GM13977 (cell line): ENCODE data around the gene WFDC5.
A peak's percentile ranks its signal among the peaks of the same experiment; 100 is the strongest.
"Not testable (repeated sequence)": the region's sequence is repeated elsewhere in the genome, so short reads cannot be mapped to it uniquely, and the experiment has no call there.

Source experiments
- DNase-seq: peaks from one replicate; pipeline ENCODE4 v3.0.0; 2012; ENCODE audit warnings: low spot score
- in situ Hi-C: fragments of 300-500 bp; cut with MboI; formaldehyde crosslinking; loops from one replicate; pipeline ENCODE4 v1.12.0; 2022; ENCODE audit warnings: low sequenced_read_pairs, low pct_unique_long_range_greater_than_20kb, mixed read lengths, inconsistent platforms; ENCODE audit not compliant: unreplicated experiment
- TF ChIP-seq, protein P1 (sequence below): IDR thresholded peaks from 2 replicates; pipeline ENCODE4 v1.5.1; 2012; ENCODE audit warnings: mild to moderate bottlenecking, control low read depth; ENCODE audit not compliant: insufficient read depth; ENCODE audit errors: extremely low read depth, missing control alignments

Gene WFDC5

GRCh38 chr20:45153147-45153546 lies 38.2 kb upstream of the WFDC5 start:
- in situ Hi-C loops: no loop called here
- no peak for DNase-seq
- TF ChIP-seq, protein P1, sequence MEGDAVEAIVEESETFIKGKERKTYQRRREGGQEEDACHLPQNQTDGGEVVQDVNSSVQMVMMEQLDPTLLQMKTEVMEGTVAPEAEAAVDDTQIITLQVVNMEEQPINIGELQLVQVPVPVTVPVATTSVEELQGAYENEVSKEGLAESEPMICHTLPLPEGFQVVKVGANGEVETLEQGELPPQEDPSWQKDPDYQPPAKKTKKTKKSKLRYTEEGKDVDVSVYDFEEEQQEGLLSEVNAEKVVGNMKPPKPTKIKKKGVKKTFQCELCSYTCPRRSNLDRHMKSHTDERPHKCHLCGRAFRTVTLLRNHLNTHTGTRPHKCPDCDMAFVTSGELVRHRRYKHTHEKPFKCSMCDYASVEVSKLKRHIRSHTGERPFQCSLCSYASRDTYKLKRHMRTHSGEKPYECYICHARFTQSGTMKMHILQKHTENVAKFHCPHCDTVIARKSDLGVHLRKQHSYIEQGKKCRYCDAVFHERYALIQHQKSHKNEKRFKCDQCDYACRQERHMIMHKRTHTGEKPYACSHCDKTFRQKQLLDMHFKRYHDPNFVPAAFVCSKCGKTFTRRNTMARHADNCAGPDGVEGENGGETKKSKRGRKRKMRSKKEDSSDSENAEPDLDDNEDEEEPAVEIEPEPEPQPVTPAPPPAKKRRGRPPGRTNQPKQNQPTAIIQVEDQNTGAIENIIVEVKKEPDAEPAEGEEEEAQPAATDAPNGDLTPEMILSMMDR: no peak

DNA sequence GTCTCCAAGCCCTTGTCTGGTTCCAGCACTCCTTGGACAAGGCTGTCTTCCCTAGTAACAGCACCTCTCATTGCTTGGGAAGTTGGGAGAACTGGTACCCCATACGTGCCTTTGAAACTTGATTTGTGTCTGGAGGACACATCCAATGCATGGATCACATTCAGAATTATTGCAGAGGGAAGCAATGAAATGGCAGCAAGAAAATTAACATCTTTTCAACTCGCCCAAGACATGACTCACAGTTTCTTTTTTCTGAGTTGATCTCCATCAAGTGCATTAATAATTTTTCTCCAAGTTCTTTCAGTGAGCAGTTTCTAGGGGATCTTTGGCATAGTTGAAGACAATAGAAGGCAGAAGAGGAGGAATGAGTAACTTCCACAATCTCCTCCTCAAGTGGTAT lies 37.4 kb upstream of the WFDC5 start:
- no peak for DNase-seq
- in situ Hi-C loops: no loop called here

GRCh38 chr20:45149062-45149461 lies 34.1 kb upstream of the WFDC5 start:
- no peak for DNase-seq
- TF ChIP-seq, protein P1: no peak
- in situ Hi-C loops: no loop called here

More for the DNA sequence above, 37.4 kb upstream of the WFDC5 start:
- TF ChIP-seq, protein P1: no peak

DNA sequence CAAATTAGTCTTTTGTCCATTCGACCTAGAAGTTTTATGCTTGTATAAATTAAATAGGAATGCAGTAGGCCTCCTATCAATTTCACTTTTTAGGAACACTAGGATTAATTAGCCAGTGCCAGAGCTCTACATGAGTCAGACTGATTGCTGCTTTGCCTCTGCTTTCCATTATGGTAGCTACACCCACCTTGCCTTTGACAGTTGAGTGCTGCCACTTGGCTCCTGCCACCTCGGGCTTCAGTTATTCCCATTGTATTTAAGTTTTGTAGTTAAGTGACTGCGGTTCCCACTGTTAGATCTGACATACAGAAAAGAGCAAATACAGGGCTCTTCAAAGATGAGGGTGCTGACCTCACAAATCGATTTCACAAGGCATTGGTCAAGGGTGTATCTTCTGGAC lies 25.9 kb upstream of the WFDC5 start:
- DNase-seq: no peak
- in situ Hi-C loops: no loop called here
- TF ChIP-seq, protein P1: no peak

- in situ Hi-C loops, DNase-seq: not testable (repeated sequence)
Measured at GRCh38 chr20:45139733-45140375, 24.9 kb upstream of the WFDC5 start.

DNA sequence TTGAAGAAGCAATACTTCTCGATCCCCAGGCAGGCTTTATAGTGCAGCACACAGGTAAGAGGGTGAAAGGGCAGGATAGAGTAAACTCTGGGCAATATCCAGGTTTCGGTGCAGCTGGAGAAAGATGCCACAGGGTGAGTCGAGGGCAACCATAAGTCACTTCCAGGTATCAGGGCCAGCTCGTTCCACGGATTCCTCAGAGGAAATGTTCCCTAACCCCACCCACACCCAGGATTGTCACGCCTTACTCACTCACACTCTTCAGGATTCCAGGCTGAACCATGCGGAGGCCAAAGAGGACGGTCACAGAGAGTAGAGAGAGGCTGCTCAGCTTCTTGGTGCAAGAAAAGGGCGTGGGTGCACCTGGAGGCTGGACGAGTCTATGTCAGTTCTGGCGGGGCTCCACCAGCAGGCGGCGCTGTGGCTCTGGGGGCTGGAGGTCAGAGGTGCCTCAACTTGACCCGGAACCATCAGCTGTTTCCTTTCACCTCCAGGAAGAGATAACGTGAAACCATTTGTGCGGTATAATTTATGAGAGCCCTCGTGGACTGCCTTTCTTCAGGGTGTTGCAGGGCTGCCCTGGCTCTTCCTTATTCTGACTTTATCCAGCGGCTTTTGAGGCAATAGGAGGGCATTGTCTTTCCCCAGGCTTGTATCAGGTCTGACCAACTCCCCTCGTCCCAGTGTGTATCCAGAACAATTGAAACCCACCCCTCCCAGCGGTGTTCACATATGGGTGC lies 23.8 kb upstream of the WFDC5 start:
- in situ Hi-C loops: no loop called here
- DNase-seq: peak; percentile 41

GRCh38 chr20:45136911-45137310 lies 21.9 kb upstream of the WFDC5 start:
- in situ Hi-C loops: no loop called here
- DNase-seq: no peak
- TF ChIP-seq, protein P1: no peak

More for the DNA sequence above, 23.8 kb upstream of the WFDC5 start:
- TF ChIP-seq, protein P1: peak; percentile 83
